Prostate gland (tissue), 2 donors: ENCODE measurements around the gene COL6A1.

Experiments used
- POLR2A ChIP-seq: fragments of 450-650 bp; IDR thresholded peaks from one replicate; pipeline ENCODE4 v1.6.1; 2016; ENCODE audit warnings: antibody characterized with exemption, mild to moderate bottlenecking
- POLR2AphosphoS5 ChIP-seq: sonication (generic); formaldehyde crosslinking; IDR thresholded peaks from one replicate; pipeline ENCODE4 v1.6.1; 2017; ENCODE audit warnings: antibody characterized with exemption
- TF ChIP-seq, protein P1 (sequence below), 4 experiments: fragments of 200-600 bp in 2 of 4; fragments of 450-650 bp in 2 of 4; sonication (generic) in 2 of 4; IDR thresholded peaks; 1 replicate in 3 of 4; 2 replicates in 1 of 4; pipeline ENCODE4 v1.5.1; 2016 to 2019; ENCODE audit warnings: antibody characterized with exemption in 4 of 4, mild to moderate bottlenecking in 2 of 4, moderate library complexity in 2 of 4

DNA sequence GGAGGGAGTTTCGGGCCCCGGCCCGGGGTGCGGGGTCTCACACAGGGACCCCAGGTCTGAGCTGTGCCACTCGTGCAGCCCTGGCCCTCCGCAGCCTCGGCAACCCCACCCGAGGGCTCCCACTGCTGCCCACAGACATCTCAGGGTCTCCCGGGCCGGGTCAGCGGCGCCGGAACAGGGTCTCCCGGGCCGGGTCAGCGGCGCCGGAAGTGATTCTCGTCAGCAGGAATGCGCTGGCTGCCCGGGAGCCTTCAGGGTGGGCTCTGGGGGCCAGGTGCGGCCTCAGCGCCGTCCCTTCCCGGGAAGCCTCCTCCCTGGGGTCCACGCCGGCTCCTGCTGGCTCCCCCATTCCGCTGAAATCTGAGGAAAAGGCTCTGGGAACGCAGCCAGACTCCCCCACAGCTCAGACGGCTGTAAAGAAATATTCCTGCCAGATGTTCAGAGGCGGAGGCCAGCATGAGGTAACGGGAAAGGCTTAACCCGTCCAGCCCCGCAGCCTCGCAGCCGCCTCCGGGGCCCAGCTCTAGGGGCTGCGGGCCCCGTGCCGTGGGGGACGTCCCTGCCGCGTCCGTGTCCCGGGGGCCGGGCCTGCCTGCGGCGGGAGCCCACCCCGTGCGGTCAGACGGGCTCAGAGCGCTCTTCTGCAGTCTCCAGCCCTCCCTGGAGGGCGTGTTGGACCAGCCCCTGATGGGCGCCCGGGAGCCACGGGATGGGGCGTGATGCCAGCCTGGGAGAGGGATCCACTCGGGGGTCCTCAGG is 8.7 kb upstream of the COL6A1 start:
- TF ChIP-seq, protein P1, sequence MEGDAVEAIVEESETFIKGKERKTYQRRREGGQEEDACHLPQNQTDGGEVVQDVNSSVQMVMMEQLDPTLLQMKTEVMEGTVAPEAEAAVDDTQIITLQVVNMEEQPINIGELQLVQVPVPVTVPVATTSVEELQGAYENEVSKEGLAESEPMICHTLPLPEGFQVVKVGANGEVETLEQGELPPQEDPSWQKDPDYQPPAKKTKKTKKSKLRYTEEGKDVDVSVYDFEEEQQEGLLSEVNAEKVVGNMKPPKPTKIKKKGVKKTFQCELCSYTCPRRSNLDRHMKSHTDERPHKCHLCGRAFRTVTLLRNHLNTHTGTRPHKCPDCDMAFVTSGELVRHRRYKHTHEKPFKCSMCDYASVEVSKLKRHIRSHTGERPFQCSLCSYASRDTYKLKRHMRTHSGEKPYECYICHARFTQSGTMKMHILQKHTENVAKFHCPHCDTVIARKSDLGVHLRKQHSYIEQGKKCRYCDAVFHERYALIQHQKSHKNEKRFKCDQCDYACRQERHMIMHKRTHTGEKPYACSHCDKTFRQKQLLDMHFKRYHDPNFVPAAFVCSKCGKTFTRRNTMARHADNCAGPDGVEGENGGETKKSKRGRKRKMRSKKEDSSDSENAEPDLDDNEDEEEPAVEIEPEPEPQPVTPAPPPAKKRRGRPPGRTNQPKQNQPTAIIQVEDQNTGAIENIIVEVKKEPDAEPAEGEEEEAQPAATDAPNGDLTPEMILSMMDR (IDR thresholded peaks at IDR 0.05) = no peak
- TF ChIP-seq POLR2A = no peak
- no peak for TF ChIP-seq POLR2AphosphoS5
